HCT116 (cell line): ENCODE measurements around the gene DYNLT4. TPM values are rescaled to one million over a fixed set of nuclear protein-coding genes. Genes with fewer than 3 reads are reported as not detected.

Experiments
- ATAC-seq: fragments of 200-7000 bp; cut with Tn5 transposase; 2 replicates; pipeline ENCODE4 v1.9.1; 2020; ENCODE audit warnings: mild to moderate bottlenecking, moderate library complexity
- BruUV-seq: library from RNA; stranded (reverse); fragments of 400-500 nt; replicated peaks from 2 replicates; lab custom pipeline; 2021; lab: Mats Ljungman, UMichigan
- CTCF ChIA-PET: fragments of 300-600 bp; sonication (Branson Sonifier 250); formaldehyde crosslinking; loops from one replicate; lab custom pipeline; 2021; ENCODE audit warnings: antibody characterized with exemption; lab: Charles Lee
- POLR2A ChIA-PET: fragments of 300-600, 350-600 bp; sonication (Branson Sonifier 250); formaldehyde crosslinking; loops from one replicate; lab custom pipeline; 2021; ENCODE audit warnings: antibody characterized with exemption; lab: Charles Lee
- RAD21 ChIA-PET, 2 experiments: fragments of 300-600 bp; sonication (Branson Sonifier 250); formaldehyde crosslinking; loops; one replicate each; lab custom pipeline; 2023; ENCODE audit warnings: low total read pairs in 2 of 2; ENCODE audit not compliant: uncharacterized antibody in 2 of 2, unreplicated experiment in 2 of 2, low non-redundant PET in 1 of 2; lab: Charles Lee
- DNase-seq: peaks from one replicate; pipeline ENCODE4 v3.0.0-alpha.2; 2010; ENCODE audit warnings: low read depth, low spot score
- H2AFZ ChIP-seq: fragments of 200-600 bp; shearing (Covaris generic), sonication (generic); 2 replicates; pipeline ENCODE4 v1.6.1; 2017; ENCODE audit warnings: low read depth, mixed run types, mixed read lengths, antibody characterized with exemption, low read length; ENCODE audit not compliant: poor library complexity, severe bottlenecking
- H3K27ac ChIP-seq: 2 replicates; pipeline ENCODE4 v1.5.1; 2012; ENCODE audit warnings: low read depth, low read length
- H3K27me3 ChIP-seq: fragments of 200-600 bp; sonication (generic); 2 replicates; pipeline ENCODE4 v1.6.1; 2016; ENCODE audit warnings: mixed run types, low read length, mixed read lengths; ENCODE audit not compliant: insufficient read depth
- H3K36me3 ChIP-seq, 2 experiments: fragments of 200-500 bp in 1 of 2; fragments of 200-600 bp in 1 of 2; sonication (Bioruptor generic) in 1 of 2; sonication (generic) in 1 of 2; 2 replicates each; pipeline versions ENCODE4 v1.5.1 to v1.6.1; 2014 to 2016; ENCODE audit warnings: low read length in 2 of 2, inconsistent platforms in 1 of 2, mixed read lengths in 1 of 2, mixed run types in 1 of 2; ENCODE audit not compliant: insufficient read depth in 2 of 2, control insufficient read depth in 1 of 2
- H3K4me1 ChIP-seq, 2 experiments: fragments of 200-600 bp in 1 of 2; sonication (generic) in 1 of 2; 2 replicates each; pipeline versions ENCODE4 v1.5.1 to v1.6.1; 2012 to 2017; ENCODE audit warnings: low read length in 2 of 2, inconsistent platforms in 1 of 2, mild to moderate bottlenecking in 1 of 2, mixed read lengths in 1 of 2, mixed run types in 1 of 2, moderate library complexity in 1 of 2; ENCODE audit not compliant: insufficient read depth in 2 of 2, control insufficient read depth in 1 of 2
- H3K4me2 ChIP-seq: fragments of 200-600 bp; sonication (generic); 2 replicates; pipeline ENCODE4 v1.6.1; 2017; ENCODE audit warnings: mixed run types, low read length, mixed read lengths
- H3K4me3 ChIP-seq, 2 experiments: fragments of 200-600 bp in 1 of 2; sonication (generic) in 1 of 2; replicated peaks in 1 of 2; 2 replicates each; pipeline ENCODE4 v1.5.1; 2011 to 2016; ENCODE audit warnings: low read length in 2 of 2, control low read depth in 1 of 2, low read depth in 1 of 2, mild to moderate bottlenecking in 1 of 2, mixed read lengths in 1 of 2, mixed run types in 1 of 2
- H3K79me2 ChIP-seq: fragments of 200-600 bp; sonication (generic); 2 replicates; pipeline ENCODE4 v1.6.1; 2017; ENCODE audit warnings: mild to moderate bottlenecking, mixed run types, low read length, moderate library complexity, mixed read lengths; ENCODE audit not compliant: insufficient read depth
- H3K9ac ChIP-seq: fragments of 200-600 bp; sonication (generic); 2 replicates; pipeline ENCODE4 v1.6.1; 2016; ENCODE audit warnings: low read length, mixed read lengths
- H3K9me2 ChIP-seq: fragments of 200-600 bp; sonication (generic), shearing (Covaris generic); 2 replicates; pipeline ENCODE4 v1.6.1; 2017; ENCODE audit warnings: mixed run types, mild to moderate bottlenecking, moderate library complexity; ENCODE audit not compliant: insufficient read depth
- H3K9me3 ChIP-seq, 2 experiments: fragments of 200-500 bp in 1 of 2; fragments of 200-600 bp in 1 of 2; sonication (Bioruptor generic) in 1 of 2; sonication (generic) in 1 of 2; 2 replicates each; pipeline ENCODE4 v1.6.1; 2014 to 2017; ENCODE audit warnings: low read length in 2 of 2, mixed read lengths in 2 of 2, inconsistent platforms in 1 of 2, low read depth in 1 of 2, mild to moderate bottlenecking in 1 of 2, mixed run types in 1 of 2, moderate library complexity in 1 of 2; ENCODE audit not compliant: control insufficient read depth in 1 of 2, insufficient read depth in 1 of 2
- H4K20me1 ChIP-seq: fragments of 200-600 bp; sonication (generic), shearing (Covaris generic); 2 replicates; pipeline ENCODE4 v1.6.1; 2017; ENCODE audit warnings: mixed run types, mild to moderate bottlenecking, moderate library complexity; ENCODE audit not compliant: insufficient read depth
- ATF3 ChIP-seq: IDR thresholded peaks from 2 replicates; pipeline ENCODE4 v1.6.1; 2012
- EGR1 ChIP-seq: IDR thresholded peaks from 2 replicates; pipeline ENCODE4 v1.6.1; 2012; ENCODE audit warnings: low read depth
- EZH2phosphoT487 ChIP-seq: fragments of 200-600 bp; IDR thresholded peaks from 2 replicates; pipeline ENCODE4 v1.6.1; 2018; ENCODE audit warnings: antibody characterized with exemption, borderline replicate concordance
- POLR2A ChIP-seq: IDR thresholded peaks from 2 replicates; pipeline ENCODE4 v1.7.0; 2011; ENCODE audit warnings: borderline replicate concordance; ENCODE audit not compliant: insufficient read depth, insufficient read length; ENCODE audit errors: extremely low read depth
- POLR2AphosphoS5 ChIP-seq: IDR thresholded peaks from 2 replicates; pipeline ENCODE4 v1.6.1; 2011; ENCODE audit warnings: mild to moderate bottlenecking, low read depth, low read length, moderate library complexity
- SP1 ChIP-seq: IDR thresholded peaks from 2 replicates; pipeline ENCODE4 v1.6.1; 2012; ENCODE audit warnings: low read depth
- TCF7L2 ChIP-seq: IDR thresholded peaks from 2 replicates; pipeline ENCODE4 v1.7.0; 2011; ENCODE audit warnings: borderline replicate concordance, inconsistent platforms; ENCODE audit not compliant: insufficient read depth, insufficient read length; ENCODE audit errors: extremely low read depth
- ZBTB33 ChIP-seq: IDR thresholded peaks from 2 replicates; pipeline ENCODE4 v1.6.1; 2011; ENCODE audit warnings: mild to moderate bottlenecking, low read length, moderate library complexity; ENCODE audit not compliant: insufficient replicate concordance; ENCODE audit errors: extremely low read depth
- intact Hi-C: fragments of 100-400 bp; cut with micrococcal nuclease; formaldehyde crosslinking; loops from 2 replicates; pipeline ENCODE4 v1.10.0; 2022
- total RNA-seq: library from RNA; stranded (reverse); gene quantifications from one replicate; pipeline ENCODE4 v1.2.1, GENCODE V29; 2021; ENCODE audit not compliant: unreplicated experiment

The DYNLT4 gene
- total RNA-seq, 1 experiment from 2014 or later = 0.96 TPM

GRCh38 chr1:44807364-44808062 is 362 bp upstream of the DYNLT4 start:
- no peaks in the 10 kb centered on the region for H3K9me2 ChIP-seq
- H3K36me3 ChIP-seq = peaks cover 3 to 39% of the 10 kb centered on the region in 2 experiments; a peak in 3 of 4 replicates
- no peak for TF ChIP-seq ZBTB33
- peak; percentile 62 for TF ChIP-seq TCF7L2
- no peak for TF ChIP-seq SP1
- TF ChIP-seq ATF3 = no peak
- no peak for TF ChIP-seq EGR1
- no peak for TF ChIP-seq EZH2phosphoT487
- TF ChIP-seq POLR2A = peak; percentile 58
- TF ChIP-seq POLR2AphosphoS5 = peak; percentile 61; the same call in 1 of the 2 replicates
- no peaks in the 10 kb centered on the region for H3K27me3 ChIP-seq
- intact Hi-C loops = no loop called here
- no peaks in the 10 kb centered on the region for H4K20me1 ChIP-seq
- peak overlapping the region; percentile 68 for H3K4me2 ChIP-seq
- DNase-seq (peak; percentile 98), ATAC-seq (peak; percentile 74)
- ChIA-PET POLR2A (interaction anchor here (0.6 to 8.0 kb wide), 11 partner anchors 8 to 714 kb away, joined by 3 to 200 read pairs (median 8); partner anchors contain the start of genes BEST4, HECTD3, PLK3 and PRDX1), CTCF (interaction anchor here (1.0 to 2.3 kb wide), 2 partner anchors 8 to 12 kb away, joined by 3 to 10 read pairs; partner anchors contain the start of gene PLK3), RAD21 (no interaction called here)
- peak overlapping the region; percentile 98 for H3K27ac ChIP-seq
- peaks cover 58 to 95% of the 10 kb centered on the region in 2 experiments for H3K4me1 ChIP-seq
- H3K4me3 ChIP-seq = peak overlapping the region; percentile 30 to 32
- peaks cover 29% of the 10 kb centered on the region for H3K79me2 ChIP-seq
- H3K9me3 ChIP-seq = no peaks in the 10 kb centered on the region
- peak overlapping the region; percentile 73 for H3K9ac ChIP-seq
- BruUV-seq = TSS peak; percentile 7
- H2AFZ ChIP-seq = no peak overlapping the region
